Measurements from ENCODE around the gene USP47. TPM values are rescaled to one million over a fixed set of nuclear protein-coding genes. Genes with fewer than 3 reads are reported as not detected.
"Not testable (repeated sequence)": the region's sequence is repeated elsewhere in the genome, so short reads cannot be mapped to it uniquely, and the experiment has no call there.

USP47 gene
- total RNA-seq, 1 donor from 2014 or later: 142 TPM

GRCh38 chr11:11827272-11827671, 14.5 kb upstream of the USP47 start:
- DNase-seq (ENCODE audit: low spot score): no peak

- not testable (repeated sequence) for DNase-seq (ENCODE audit: low spot score)
Measured at GRCh38 chr11:11831406-11831805, 10.4 kb upstream of the USP47 start.

DNA sequence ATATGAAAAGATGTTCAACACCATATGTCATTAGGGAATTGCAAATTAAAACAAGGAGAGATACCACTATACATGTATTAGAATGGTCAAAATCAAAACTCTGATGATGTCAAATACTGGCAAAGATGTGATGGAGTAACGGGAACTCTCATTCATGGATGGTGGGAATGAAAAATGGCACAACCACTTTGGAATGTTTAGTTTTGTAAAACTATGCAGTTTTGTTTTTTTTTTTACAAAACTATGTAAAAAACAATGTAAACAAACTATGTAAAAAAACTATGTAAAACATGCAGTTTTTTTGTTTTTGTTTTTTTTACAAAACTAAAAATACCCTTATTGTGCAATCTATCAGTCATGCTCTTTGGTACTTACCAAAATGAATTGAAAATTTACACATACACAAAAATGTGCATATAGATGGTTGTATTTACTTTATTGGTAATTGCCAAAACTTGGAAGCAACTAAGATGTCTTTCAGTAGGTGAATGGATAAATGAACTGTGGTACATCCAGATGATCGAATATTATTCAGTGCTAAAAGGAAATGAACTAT, 5.0 kb upstream of the USP47 start:
- no peak for DNase-seq (ENCODE audit: low spot score)

- DNase-seq (ENCODE audit: low spot score): no peak
Measured at GRCh38 chr11:11839718-11840117, 2.1 kb upstream of the USP47 start.

GRCh38 chr11:11841116-11841722, 553 bp upstream of the USP47 start:
- DNase-seq (ENCODE audit: low spot score): peak; percentile 63

GRCh38 chr11:11842421-11843008, 743 bp downstream of the USP47 start:
- peak; percentile 87 for DNase-seq (ENCODE audit: low spot score)

- peak; percentile 33 for DNase-seq (ENCODE audit: low spot score)
Measured at GRCh38 chr11:11843211-11843621, 1.4 kb downstream of the USP47 start.

GRCh38 chr11:11843642-11844041, 1.9 kb downstream of the USP47 start:
- DNase-seq (ENCODE audit: low spot score): no peak

- no peak for DNase-seq (ENCODE audit: low spot score)
Measured at GRCh38 chr11:11844272-11844671, 2.5 kb downstream of the USP47 start.

GRCh38 chr11:11845071-11845470, 3.3 kb downstream of the USP47 start:
- DNase-seq (ENCODE audit: low spot score): peak; percentile 73

DNA sequence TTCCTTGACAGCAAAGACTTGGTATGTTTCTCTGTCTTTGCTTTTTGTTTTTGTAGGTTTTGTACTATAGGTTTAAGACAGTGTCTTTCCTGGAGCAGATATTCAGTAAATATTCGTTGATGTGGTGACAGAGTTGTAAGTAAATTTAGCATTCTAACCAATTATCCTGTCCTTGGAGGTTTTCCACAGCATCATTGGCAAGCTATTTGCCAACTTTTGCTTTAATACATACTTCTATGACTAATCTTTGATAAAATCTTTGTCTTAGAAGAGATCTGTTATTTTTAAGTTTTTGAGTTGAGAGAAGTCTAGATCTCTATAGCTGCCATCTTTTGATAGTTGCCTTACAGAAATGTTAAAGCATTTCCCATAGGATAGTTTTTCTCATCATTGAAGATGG, 3.8 kb downstream of the USP47 start:
- no peak for DNase-seq (ENCODE audit: low spot score)

GRCh38 chr11:11847082-11847481, 5.3 kb downstream of the USP47 start:
- no peak for DNase-seq (ENCODE audit: low spot score)

GRCh38 chr11:11848891-11849746, 7.3 kb downstream of the USP47 start:
- peak; percentile 36 for DNase-seq (ENCODE audit: low spot score)

GRCh38 chr11:11850668-11851067, 8.9 kb downstream of the USP47 start:
- no peak for DNase-seq (ENCODE audit: low spot score)

- DNase-seq (ENCODE audit: low spot score): no peak
Measured at GRCh38 chr11:11856638-11857037, 14.9 kb downstream of the USP47 start.

GRCh38 chr11:11857769-11858168, 16.0 kb downstream of the USP47 start:
- no peak for DNase-seq (ENCODE audit: low spot score)

DNA sequence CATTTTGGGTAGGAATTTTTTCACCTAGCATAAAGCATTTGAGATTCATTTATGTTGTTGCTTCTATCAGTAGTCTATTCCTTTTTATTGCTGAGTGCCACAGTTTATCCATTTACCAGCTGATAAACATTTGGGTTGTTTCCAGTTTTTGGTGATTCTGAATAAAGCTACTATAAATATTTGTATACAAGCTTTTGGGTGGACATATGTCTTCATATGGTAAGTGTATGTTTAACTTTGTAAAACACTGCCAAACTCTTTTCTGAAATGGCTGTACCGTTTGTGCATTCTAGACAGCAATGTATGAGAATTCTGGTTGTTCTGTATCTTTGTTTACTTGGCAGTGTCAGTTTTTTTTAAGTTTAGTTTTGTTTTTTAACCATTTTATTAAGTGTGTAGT, 16.9 kb downstream of the USP47 start:
- no peak for DNase-seq (ENCODE audit: low spot score)

GRCh38 chr11:11860103-11860979, 18.6 kb downstream of the USP47 start:
- DNase-seq (ENCODE audit: low spot score): no peak

DNA sequence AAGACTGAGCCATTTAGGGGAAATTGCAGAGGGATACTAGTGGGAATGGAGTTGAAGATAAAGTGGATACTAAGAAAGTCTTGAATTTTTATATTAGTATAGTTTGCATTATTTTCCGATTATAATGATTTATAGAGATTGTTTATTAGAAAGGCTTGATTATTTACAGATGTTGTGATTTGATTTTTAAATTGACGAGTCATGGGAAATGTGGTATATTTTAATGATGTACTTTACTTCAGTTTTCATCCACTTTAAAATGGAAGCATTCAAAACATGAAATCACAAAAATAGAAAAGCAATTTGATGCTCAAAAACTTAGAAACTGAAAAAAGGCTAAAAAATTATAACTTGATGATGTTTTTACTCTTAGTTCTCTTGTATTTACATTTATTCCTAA, 21.2 kb downstream of the USP47 start:
- no peak for DNase-seq (ENCODE audit: low spot score)

DNA sequence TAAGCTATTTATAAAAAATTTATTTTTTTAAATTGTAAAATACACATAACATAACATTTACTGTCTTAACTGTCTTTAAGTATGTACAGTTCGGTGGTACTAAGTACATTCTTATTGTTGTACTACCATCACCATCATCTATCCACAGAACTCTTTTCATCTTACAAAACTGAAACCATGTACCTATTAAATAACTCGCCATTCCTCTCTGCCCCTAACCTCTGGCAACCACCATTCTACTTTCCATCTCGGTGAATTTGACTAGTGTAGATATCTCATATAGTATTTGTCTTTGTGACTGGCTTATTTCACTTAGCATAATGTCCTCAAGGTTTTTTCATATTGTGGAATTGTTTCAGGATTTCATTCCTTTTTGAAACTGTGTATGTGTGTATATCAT, 22.6 kb downstream of the USP47 start:
- DNase-seq (ENCODE audit: low spot score): no peak

DNA sequence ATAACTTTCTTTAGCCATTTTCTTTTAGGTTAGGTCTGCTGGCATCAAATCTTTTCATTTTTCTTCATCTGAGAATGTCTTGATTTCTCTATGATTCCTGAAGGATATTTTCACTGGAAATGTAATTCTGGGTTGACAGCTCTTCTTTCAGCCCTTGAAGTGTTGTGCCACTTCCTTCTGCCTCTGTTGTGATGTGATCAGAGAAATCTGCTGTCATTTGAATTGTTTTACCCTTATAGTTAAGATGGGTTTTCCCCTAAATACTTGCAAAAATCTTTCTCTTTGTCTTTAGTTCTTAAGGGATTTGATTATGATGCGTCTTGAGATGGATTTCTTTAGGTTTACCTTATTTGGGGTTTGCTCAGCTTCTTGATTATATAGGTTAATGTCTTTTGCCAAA, 23.0 kb downstream of the USP47 start:
- no peak for DNase-seq (ENCODE audit: low spot score)

DNA sequence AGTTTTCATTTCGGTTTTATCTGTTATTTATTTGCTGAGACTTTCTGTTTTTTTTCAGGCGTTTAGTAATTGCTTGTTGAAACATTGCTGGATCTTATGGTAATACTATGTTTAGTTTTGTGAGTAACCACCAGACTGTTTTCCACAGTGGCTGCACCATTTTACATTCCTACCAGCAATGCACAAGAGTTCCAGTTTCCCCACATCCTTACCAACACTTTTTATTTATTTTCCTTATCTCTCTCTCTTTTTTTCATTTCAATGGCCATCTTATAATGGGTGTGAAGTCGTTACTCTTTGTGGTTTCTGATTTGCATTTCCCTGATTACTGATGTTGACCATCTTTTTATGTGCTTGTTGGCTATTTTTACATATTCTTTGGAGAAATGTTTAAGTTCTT, 23.7 kb downstream of the USP47 start:
- no peak for DNase-seq (ENCODE audit: low spot score)
